HG03066 (cell line): ENCODE results near the gene PRRT1B.
A peak's percentile ranks its signal among the peaks of the same experiment; 100 is the strongest.

ENCODE experiments used
- ATAC-seq: cut with Tn5 transposase; IDR thresholded peaks from one replicate; pipeline ENCODE4 v1.9.1; 2021; ENCODE audit warnings: low read depth; ENCODE audit not compliant: unreplicated experiment

PRRT1B gene

GRCh38 chr9:131521822-131522221, 23.5 kb upstream of the PRRT1B start:
- ATAC-seq = no peak

DNA sequence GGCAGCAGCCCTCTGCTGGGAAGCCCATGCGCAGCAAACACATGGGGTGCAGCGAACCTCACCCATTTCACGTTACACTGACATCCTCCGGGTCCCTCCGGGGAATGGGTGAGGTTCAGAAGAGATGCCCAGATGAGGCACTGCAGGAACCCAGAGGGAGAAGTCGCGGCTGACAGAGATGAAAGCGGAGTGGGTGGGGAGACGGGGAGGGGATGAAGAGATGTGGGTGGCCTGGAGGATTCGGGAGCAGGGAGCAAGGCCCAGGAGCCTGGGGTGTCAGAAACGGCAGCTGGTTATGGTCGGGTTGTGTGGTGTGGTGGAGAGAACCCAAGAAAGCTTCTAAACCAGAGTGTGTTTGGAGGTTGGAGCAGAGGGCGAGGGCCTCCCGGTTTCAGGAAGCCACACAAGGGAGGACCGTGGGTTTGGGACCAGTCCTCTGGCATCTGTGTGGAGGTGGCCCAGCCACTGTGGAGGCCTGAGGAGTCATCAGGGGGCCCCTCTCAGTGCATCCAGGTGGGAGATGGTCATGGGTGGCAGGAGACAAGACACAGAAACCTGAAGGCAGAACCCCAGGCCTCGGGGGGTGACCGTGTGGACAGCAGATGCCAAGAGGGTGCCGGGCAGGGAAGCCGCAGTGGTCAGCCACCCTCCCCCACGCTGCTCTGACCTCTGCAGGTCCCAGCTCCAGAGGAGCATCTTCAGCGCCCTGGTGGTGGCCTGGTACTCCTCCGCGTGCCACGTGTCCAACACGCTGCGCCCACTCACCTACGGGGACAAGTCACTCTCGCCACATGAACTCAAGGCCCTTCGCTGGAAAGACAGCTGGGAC, 22.9 kb upstream of the PRRT1B start:
- no peak for ATAC-seq

- no peak for ATAC-seq
These were observed 22.3 kb upstream of the PRRT1B start for GRCh38 chr9:131523086-131523388.

DNA sequence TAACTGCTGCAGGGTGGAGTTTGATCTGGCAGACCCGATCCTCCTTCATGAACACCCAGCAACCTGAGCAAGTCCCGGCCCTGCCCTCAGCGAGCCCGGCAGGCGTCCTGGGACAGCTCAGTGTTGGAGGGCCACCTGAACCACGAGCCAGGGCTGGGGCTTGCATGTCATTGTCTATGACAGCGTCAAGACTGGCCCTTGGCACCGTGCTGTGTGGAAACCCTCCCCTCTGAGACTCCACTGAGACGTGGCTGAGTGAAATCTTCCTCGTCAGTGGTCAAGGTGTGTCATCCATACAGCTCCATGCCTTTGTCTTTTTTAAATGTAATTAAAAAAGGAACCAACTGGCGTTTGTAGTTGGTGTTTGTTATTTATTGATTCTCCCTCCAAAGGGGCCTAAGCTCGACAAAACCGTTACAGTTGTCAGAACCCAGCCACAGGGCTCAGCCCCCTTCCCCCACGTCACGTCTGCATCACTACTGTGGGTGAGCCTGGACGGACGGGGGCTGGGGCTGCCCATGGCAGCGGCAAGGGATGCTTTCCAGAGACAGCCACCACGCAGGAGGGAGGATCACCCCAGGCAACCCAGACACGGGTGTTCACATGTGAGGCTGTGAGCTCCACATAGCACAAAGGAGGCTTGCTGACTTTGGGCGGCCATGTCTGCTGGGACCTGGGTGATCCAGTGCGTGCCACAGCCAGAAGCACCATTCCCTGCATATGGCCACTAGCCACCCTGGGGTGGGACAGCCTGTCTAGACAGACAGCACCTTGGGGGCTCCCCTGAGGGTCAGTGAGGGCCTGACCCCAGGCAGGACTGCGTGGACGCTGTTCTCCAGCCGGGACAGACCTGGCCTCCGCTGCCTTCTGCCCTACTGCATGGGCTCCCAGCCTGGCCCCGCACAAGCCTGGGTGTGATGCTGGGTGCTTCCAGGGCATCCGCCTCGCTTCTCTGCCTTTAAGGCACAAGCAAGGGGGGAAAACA, 21.6 kb upstream of the PRRT1B start:
- ATAC-seq = no peak

GRCh38 chr9:131524665-131525315, 20.5 kb upstream of the PRRT1B start:
- ATAC-seq = no peak

DNA sequence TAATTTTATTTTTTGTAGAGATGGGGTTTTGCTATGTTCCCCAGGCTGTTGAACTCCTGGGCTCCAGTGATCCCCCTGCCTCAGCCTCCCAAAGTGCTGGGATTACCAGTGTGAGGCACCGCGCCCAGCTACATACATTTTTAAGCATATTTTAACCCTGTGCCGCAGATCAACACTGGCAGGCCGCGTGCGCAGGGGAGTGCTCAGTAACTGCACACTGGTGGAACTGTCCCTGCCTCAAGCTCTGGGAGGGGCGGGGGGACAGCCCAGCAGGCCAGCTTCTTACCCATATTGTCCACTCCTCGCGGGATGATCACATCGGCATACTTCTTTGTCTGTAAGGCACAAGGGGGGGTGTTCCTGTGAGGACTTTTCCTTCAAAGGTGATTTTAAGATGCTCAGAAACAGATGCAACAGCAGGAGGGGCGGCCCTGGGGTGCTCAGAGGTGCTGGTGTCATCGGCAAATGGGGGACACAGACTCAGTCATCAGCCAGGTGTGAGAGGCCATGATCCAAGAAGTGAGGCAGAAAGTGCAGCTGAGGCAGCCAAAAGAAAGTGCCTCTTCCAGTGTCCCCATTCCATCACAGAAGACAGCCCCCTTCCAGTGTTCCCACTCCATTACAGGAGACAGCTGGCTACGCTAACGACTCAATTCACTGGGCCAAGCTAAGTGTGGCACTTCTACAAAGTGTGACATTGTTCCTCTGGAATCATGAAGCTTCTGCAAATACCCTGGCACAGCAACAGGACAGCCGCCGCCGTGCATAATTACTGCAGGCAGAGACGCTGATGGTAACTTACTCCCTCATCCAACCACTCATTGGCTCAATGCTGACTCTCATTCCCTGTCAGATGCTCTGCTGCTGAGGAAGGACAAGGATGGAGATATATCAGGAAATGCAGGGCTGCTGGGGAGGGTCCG, 19.4 kb upstream of the PRRT1B start:
- ATAC-seq = no peak

DNA sequence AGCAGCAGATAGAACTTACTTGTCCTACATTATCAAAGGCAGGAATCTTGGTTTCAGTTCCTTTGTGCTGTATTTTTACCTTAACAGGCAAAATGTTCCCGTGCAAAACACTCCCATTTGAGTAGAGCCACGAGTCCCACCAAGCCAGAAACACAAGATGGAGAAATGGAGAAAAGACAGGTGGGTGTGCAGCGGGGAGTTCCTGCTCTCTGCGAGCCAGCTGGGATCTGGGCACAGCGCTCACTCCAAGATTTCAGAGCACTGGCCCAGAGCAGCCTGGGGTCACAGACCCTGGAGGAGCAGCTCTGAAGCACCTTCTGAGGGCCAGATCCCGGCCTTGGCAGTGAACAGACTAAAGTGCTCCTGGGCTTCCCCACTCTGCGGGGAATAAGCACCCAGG, 17.1 kb upstream of the PRRT1B start:
- no peak for ATAC-seq

DNA sequence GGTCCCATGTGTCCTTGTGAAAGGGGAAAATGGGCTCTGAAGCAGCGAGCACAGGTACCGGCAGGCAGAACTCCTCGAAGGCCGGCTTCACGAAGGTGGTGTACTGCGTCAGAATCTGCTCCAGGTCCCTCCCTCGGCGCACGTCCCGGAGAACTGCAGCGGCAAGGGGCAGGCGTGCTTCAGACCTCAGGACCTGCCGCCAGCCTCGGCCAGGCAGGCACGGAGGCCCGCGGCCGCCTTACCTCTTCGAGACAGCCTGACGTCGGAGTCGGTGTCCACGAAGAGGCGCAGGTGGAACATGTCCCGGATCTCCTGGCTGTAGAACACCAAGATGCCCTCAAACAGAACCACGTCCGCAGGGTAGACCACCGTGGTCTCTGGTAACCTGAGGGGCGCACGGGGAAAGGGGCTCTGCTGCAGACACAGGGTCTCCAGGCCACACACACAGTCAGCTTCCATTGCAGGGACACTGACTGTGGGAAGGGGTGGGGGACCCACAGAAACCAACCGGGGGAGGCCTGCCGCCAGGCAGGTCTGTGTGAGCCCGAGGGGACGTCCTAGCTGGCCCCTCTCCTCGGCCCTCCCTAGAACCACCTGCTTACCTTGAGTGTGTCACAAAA, 16.3 kb upstream of the PRRT1B start:
- ATAC-seq = no peak

- ATAC-seq = no peak
These were observed 15.5 kb upstream of the PRRT1B start for GRCh38 chr9:131529597-131530545.

GRCh38 chr9:131530546-131530919, 14.8 kb upstream of the PRRT1B start:
- ATAC-seq = peak; percentile 8

GRCh38 chr9:131530920-131531832, 14.1 kb upstream of the PRRT1B start, which contains the start of gene UCK1:
Gene UCK1, minus strand, starts transcription at chr9:131531263. Its CDS starts 89 bp downstream, at chr9:131531174.
- peak; percentile 83 for ATAC-seq

DNA sequence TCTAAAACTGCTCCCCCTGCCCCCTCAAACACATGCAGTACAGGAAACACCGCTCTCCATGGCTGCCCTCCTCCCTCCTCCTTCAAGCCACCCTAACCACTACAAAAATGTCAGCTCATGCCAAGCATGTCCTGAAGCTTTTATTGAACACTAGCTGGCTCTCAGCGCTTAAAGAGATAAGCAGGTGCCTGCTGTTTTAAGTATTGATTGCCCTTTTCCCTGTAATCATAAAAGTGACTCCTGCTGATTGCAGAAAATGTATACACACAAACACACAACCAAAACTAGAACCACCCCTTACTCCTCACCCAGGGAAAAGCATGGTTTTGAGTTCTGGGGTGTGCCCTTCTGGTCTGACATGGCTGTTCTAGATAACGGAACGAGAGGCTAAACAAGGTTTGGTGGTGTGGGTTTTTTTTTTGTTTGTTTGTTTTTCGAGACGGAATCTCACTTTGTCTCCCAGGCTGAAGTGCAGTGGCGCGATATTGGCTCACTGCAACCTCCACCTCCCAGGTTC, 10.5 kb upstream of the PRRT1B start:
- no peak for ATAC-seq

GRCh38 chr9:131537946-131538345, 7.4 kb upstream of the PRRT1B start:
- ATAC-seq = no peak

- ATAC-seq = no peak
These were observed 6.0 kb upstream of the PRRT1B start for GRCh38 chr9:131539223-131539923.

DNA sequence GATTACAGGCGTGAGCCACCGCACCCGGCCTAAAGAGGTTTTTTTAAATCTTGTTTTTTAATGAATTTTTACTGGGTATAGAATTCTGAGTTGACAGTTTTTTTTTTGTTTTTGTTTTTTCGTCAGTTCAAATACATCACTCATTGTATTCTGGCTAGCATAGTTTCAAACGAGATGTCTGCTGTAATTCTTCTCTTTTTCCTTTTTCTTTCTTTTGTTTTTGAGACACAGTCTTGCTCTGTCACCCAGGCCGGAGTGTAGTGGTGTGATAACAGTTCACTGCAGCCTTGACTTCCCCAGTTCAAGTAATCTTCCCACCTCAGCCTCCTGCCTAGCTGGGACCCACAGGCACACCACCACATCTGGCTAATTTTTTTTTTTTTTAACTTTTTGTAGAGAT, 2.2 kb upstream of the PRRT1B start:
- ATAC-seq = no peak

DNA sequence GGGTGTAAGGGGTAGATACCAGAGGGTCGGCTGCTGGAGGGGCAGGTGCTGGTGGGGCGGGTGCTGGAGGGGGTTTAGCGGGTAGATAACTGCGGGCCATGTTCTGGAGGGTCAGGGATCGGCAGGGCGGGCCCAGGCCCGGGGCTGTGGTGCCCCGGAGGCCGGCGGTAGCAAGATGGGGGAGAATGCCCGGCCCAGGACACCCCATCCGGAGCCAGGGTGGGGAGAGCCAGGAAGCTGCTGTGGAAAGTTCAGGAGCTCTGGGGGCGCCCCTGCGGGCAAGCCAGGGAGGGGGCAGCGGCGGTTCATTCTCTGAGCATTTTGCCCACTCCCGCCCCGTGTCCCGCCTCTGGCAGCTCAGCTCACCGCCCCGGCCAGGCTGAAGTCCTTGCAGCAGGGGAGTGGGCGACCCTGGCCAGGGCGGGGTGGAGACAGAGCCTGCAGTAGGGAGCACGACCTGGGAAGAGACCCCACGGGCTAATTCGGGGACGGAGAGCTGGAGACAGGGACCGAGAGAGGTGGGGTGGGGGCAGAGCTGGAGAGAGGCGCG, 538 bp downstream of the PRRT1B start:
- no peak for ATAC-seq
